K562 treated with DMSO at 1 percent for 4 hours (cell line): ENCODE data around the gene AVEN. TPM values are rescaled to one million over a fixed set of nuclear protein-coding genes. Genes with fewer than 3 reads are reported as not detected.

ENCODE experiments used
- total RNA-seq: library from RNA; unstranded; fragments of 300-600 nt; gene quantifications from 2 replicates; pipeline ENCODE4 v1.2.3, GENCODE V29; 2022; ENCODE audit not compliant: insufficient read depth

The AVEN gene
- total RNA-seq: 2.3 and 2.6 TPM in 2 replicates

GRCh38 chr15:34038871-34039789 is at the start of gene AVEN:
Gene AVEN (minus strand): TSS chr15:34039204. CDS start chr15:34039046, 158 bp downstream.

GRCh38 chr15:33968224-33968623 is 70.8 kb downstream of the AVEN start, which contains the start of gene CHRM5:
Gene CHRM5 (plus strand): TSS chr15:33968497. CDS start chr15:34062718, 94,221 bp downstream.

Other genes with a start within 250 kb of the AVEN start
- gene CHRM5, start 70.7 kb downstream of the AVEN start, total RNA-seq: 0.22 TPM in 1 of 2 replicates, not detected in the other
- gene EMC7, start 62.7 kb upstream of the AVEN start, total RNA-seq: 76.4 and 85.8 TPM in 2 replicates
- 0.84 TPM in 2 replicates for gene PGBD4, start 62.9 kb upstream of the AVEN start, total RNA-seq
- 8.6 and 9.2 TPM in 2 replicates for gene KATNBL1, start 170.9 kb upstream of the AVEN start, total RNA-seq
- gene EMC4, start 185.8 kb upstream of the AVEN start, total RNA-seq: 90.0 and 110 TPM in 2 replicates